ENCODE results near the gene TBC1D25.

DNA sequence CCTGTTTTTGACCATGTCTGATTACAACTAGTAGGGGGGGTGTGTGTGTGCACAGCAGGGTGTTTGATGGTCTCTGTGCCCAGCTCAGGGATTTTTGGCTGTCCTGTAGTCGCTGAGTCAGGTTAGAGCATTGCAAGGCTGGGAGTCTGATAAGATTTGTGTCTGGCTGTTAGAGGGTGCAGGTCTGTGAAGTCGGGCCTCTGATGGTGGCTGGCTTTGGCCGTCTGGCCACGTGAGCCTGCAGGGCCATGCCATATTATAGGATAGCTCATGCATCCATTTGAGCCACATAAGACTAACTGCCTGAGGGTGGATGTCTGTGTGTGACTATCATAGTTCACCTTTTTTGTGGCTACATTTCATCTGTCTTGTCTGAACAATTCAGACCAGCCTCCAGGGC, 25.8 kb upstream of the TBC1D25 start:
- TF ChIP-seq, protein P1, sequence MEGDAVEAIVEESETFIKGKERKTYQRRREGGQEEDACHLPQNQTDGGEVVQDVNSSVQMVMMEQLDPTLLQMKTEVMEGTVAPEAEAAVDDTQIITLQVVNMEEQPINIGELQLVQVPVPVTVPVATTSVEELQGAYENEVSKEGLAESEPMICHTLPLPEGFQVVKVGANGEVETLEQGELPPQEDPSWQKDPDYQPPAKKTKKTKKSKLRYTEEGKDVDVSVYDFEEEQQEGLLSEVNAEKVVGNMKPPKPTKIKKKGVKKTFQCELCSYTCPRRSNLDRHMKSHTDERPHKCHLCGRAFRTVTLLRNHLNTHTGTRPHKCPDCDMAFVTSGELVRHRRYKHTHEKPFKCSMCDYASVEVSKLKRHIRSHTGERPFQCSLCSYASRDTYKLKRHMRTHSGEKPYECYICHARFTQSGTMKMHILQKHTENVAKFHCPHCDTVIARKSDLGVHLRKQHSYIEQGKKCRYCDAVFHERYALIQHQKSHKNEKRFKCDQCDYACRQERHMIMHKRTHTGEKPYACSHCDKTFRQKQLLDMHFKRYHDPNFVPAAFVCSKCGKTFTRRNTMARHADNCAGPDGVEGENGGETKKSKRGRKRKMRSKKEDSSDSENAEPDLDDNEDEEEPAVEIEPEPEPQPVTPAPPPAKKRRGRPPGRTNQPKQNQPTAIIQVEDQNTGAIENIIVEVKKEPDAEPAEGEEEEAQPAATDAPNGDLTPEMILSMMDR (conservative IDR thresholded peaks at IDR 0.05; ENCODE audit: low read depth, low read length), result no peak
- TF ChIP-seq POLR2A (IDR thresholded peaks at IDR 0.05; ENCODE audit: low read depth, low read length), result no peak
- no peak for TF ChIP-seq RAD21 (IDR thresholded peaks at IDR 0.05; ENCODE audit: low read length)
- TF ChIP-seq RFX5 (IDR thresholded peaks at IDR 0.05; ENCODE audit: low read depth, low read length), result no peak
- TF ChIP-seq, protein P2, sequence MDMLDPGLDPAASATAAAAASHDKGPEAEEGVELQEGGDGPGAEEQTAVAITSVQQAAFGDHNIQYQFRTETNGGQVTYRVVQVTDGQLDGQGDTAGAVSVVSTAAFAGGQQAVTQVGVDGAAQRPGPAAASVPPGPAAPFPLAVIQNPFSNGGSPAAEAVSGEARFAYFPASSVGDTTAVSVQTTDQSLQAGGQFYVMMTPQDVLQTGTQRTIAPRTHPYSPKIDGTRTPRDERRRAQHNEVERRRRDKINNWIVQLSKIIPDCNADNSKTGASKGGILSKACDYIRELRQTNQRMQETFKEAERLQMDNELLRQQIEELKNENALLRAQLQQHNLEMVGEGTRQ (IDR thresholded peaks at IDR 0.05; ENCODE audit: low read depth, low read length), result no peak
- TF ChIP-seq SMC3 (IDR thresholded peaks at IDR 0.05; ENCODE audit: low read depth, low read length), result no peak
- TF ChIP-seq, protein P3, sequence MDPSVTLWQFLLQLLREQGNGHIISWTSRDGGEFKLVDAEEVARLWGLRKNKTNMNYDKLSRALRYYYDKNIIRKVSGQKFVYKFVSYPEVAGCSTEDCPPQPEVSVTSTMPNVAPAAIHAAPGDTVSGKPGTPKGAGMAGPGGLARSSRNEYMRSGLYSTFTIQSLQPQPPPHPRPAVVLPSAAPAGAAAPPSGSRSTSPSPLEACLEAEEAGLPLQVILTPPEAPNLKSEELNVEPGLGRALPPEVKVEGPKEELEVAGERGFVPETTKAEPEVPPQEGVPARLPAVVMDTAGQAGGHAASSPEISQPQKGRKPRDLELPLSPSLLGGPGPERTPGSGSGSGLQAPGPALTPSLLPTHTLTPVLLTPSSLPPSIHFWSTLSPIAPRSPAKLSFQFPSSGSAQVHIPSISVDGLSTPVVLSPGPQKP (IDR thresholded peaks at IDR 0.05; ENCODE audit: borderline replicate concordance, low read depth, low read length), result no peak
- TF ChIP-seq MXI1 (IDR thresholded peaks at IDR 0.05; ENCODE audit: borderline replicate concordance, low read depth, low read length), result no peak
- TF ChIP-seq MAFK (IDR thresholded peaks at IDR 0.05; ENCODE audit: low read depth, low read length), result no peak
- no peak for TF ChIP-seq CEBPB (IDR thresholded peaks at IDR 0.05; ENCODE audit: low read depth, low read length)

Measured in IMR-90 (cell line).